Activated CD4-positive, alpha-beta T cell treated with anti-CD3 and anti-CD28 coated beads, Interleukin-2, amount 10 ng/mL, durations not matched to agents 7 days and 5 days (primary cell): ENCODE data around the gene ABTB2. TPM values are rescaled to one million over a fixed set of nuclear protein-coding genes. Genes with fewer than 3 reads are reported as not detected.

Source experiments
- CTCF ChIA-PET: fragments of 350-600 bp; sonication (Branson Sonifier 250); formaldehyde crosslinking; loops from one replicate; lab custom pipeline; 2021; ENCODE audit warnings: antibody characterized with exemption; lab: Charles Lee
- POLR2A ChIA-PET: fragments of 350-600 bp; sonication (Branson Sonifier 250); formaldehyde crosslinking; loops from one replicate; lab custom pipeline; 2021; ENCODE audit warnings: antibody characterized with exemption; lab: Charles Lee
- DNase-seq: peaks from one replicate; pipeline ENCODE4 v3.0.0-alpha.2; 2020
- H3K27ac Mint-ChIP-seq: one replicate; pipeline ENCODE4 v1.8.0; 2021; ENCODE audit warnings: mild to moderate bottlenecking, moderate library complexity, mixed read lengths
- H3K27me3 Mint-ChIP-seq: one replicate; pipeline ENCODE4 v1.8.0; 2021; ENCODE audit warnings: mixed read lengths
- H3K36me3 Mint-ChIP-seq: one replicate; pipeline ENCODE4 v1.8.0; 2021; ENCODE audit warnings: low read depth, mixed read lengths
- H3K4me1 Mint-ChIP-seq: one replicate; pipeline ENCODE4 v1.8.0; 2021; ENCODE audit warnings: mixed read lengths
- H3K4me3 Mint-ChIP-seq: one replicate; pipeline ENCODE4 v1.8.0; 2021; ENCODE audit warnings: mild to moderate bottlenecking, moderate library complexity, mixed read lengths
- H3K9me3 Mint-ChIP-seq: one replicate; pipeline ENCODE4 v1.8.0; 2021; ENCODE audit warnings: mixed read lengths
- total RNA-seq, 2 experiments: library from RNA; stranded (reverse); gene quantifications; one replicate each; pipeline ENCODE4 v1.2.3, GENCODE V29; 2021

The ABTB2 gene
- total RNA-seq, 2 experiments from 2014 or later: 0.55 to 0.65 TPM

DNA sequence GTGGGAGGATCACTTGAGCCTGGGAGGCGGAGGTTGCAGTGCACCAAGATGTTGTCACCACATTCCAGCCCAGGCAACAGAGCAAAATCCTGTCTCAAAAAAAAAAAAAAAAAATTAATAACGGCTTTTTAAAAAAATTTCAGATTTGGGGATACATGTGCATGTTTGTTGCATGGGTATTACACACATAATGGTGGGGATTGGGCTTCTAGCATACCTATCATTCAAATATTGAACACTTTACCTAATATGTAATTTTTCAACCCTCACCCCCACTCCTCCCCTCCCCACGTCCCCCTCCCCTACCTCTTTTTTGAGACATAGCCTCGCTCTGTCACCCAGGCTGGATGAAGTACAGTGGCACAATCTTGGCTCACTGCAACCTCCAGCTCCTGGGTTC lies 40.1 kb downstream of the ABTB2 start:
- no peak for DNase-seq
- Mint-ChIP-seq H3K4me3 (no peak overlapping the region), H3K4me1 (peaks cover 10% of the 10 kb centered on the region), H3K9me3 (no peaks in the 10 kb centered on the region), H3K27me3 (peaks cover 9% of the 10 kb centered on the region), H3K36me3 (no peaks in the 10 kb centered on the region), H3K27ac (no peak overlapping the region)
- POLR2A ChIA-PET: no interaction called here
- CTCF ChIA-PET: no interaction called here

DNA sequence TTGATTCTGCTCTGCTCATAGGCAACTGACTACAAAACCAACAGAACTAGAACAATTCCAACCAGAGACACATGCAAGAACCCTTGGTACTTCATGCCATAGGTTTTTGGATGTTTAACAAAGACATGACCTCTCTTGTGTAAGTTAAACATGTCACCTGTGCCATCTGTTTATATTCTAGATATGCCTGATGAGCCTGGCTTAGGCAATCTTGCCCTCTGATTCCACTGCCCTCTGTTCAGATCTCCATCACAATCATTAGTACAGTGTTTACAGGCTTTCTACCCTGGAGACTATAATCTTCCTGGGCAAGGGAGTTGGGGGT lies 40.8 kb downstream of the ABTB2 start:
- DNase-seq: no peak
- H3K4me3 Mint-ChIP-seq: no peak overlapping the region
- H3K27ac Mint-ChIP-seq: no peak overlapping the region
- peaks cover 9% of the 10 kb centered on the region for H3K27me3 Mint-ChIP-seq
- ChIA-PET POLR2A (no interaction called here), CTCF (no interaction called here)
- no peaks in the 10 kb centered on the region for H3K9me3 Mint-ChIP-seq
- no peaks in the 10 kb centered on the region for H3K36me3 Mint-ChIP-seq
- H3K4me1 Mint-ChIP-seq: peaks cover 11% of the 10 kb centered on the region

DNA sequence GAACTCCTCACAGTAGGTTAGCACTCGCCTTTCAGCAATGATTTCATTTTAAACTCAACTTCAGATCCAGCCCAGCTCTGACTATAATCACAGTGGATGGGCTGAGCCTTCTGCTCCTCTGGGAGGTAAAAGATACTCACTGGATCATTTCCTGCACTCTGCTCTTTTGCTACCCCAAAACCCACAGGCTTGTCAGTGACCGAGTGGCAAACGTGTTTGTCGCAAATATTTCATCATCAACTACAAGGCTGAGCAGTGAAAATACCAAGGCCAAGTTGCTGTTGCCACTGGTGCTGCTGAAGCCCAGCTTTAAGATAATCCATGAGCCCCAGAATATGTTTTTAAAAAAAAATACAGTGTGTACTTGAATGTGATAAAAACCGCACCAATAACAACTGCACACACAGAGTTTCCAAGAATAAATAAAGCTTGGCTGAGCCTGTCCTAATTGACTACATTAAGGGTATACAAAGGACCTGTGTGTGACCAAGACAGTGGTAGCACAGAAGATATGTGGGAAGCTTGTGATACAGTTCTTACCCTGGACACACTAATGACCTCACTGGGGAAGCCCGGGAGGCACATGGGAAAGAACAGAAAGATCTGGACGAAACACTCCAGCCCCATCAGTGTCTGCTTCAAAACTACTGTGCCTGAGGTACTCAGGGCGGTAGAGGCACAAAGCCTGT lies 41.3 kb downstream of the ABTB2 start:
- DNase-seq: no peak
- H3K36me3 Mint-ChIP-seq: no peaks in the 10 kb centered on the region
- POLR2A ChIA-PET: no interaction called here
- peaks cover 11% of the 10 kb centered on the region for H3K4me1 Mint-ChIP-seq
- CTCF ChIA-PET: interaction anchor here (1.6 kb wide), 1 partner anchor 110 kb away, joined by 3 read pairs; no protein-coding TSS in a partner anchor
- H3K4me3 Mint-ChIP-seq: no peak overlapping the region
- no peaks in the 10 kb centered on the region for H3K9me3 Mint-ChIP-seq
- no peak overlapping the region for H3K27ac Mint-ChIP-seq
- peaks cover 9% of the 10 kb centered on the region for H3K27me3 Mint-ChIP-seq

DNA sequence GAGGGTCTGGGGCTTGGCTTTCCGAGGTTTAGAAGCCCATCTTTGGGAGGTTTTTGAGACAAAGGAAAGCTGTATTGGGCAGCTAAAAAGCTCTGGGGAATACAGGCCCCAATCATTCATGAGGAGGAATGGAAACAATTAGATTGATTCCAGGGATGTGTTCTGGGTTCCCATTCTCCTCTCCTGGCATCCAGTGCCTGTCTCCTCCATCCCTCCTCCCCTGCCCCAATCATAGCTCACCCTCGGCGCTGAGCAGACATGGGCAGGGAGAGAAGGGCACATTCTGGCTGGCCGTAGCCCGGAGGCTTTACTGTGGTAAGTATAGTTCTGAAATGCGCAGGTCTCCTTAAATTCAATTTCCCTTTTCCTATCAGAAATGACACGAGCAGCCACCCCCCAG lies 42.4 kb downstream of the ABTB2 start:
- no peak overlapping the region for H3K4me3 Mint-ChIP-seq
- peaks cover 10% of the 10 kb centered on the region for H3K27me3 Mint-ChIP-seq
- CTCF ChIA-PET: interaction anchor here (1.6 kb wide), 1 partner anchor 109 kb away, joined by 3 read pairs; no protein-coding TSS in a partner anchor
- H3K27ac Mint-ChIP-seq: no peak overlapping the region
- POLR2A ChIA-PET: no interaction called here
- peaks cover 11% of the 10 kb centered on the region for H3K4me1 Mint-ChIP-seq
- H3K9me3 Mint-ChIP-seq: no peaks in the 10 kb centered on the region
- H3K36me3 Mint-ChIP-seq: no peaks in the 10 kb centered on the region
- DNase-seq: no peak

DNA sequence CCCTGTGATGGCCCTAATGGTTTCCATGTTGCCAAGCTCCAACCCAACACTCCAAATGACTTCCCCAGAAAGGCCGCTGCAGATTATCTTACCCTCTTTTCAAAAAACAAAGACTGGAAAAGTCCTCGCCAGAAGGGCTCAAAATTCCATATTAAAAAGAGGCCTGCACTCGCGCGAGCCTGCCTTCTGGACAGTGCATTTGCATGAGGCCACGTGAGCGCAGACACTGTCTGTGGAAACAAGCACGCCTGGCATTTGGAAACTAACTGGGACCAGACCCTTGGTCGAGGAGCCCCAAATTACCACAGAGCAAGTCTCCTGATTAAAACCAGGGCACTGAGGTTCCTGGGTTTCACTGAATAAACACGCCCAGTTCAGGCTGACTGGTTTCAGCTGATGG lies 42.9 kb downstream of the ABTB2 start:
- Mint-ChIP-seq H3K9me3 (no peaks in the 10 kb centered on the region), H3K27me3 (peaks cover 14% of the 10 kb centered on the region), H3K36me3 (no peaks in the 10 kb centered on the region), H3K4me3 (no peak overlapping the region), H3K27ac (no peak overlapping the region), H3K4me1 (peaks cover 11% of the 10 kb centered on the region)
- DNase-seq: no peak
- POLR2A ChIA-PET: no interaction called here
- CTCF ChIA-PET: no interaction called here

DNA sequence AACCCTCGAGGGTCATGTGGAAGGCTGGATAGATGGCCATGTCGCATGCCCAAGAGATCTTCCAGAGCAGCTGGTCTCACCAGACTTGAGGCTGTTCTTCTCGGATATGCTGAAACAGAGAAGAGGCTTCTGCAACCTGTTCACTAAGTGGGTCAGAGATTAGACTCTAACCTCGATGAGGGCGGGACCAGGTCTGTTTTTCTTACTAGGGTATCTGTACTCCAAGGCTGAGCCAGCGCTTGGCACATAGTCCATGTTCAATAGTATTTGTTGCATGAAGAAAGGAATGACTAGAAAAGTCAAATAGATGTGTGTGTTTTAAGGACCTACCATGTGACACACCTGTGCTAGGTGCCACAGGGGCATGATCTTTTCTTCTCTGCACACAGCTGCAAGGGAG lies 43.6 kb downstream of the ABTB2 start:
- DNase-seq: no peak
- Mint-ChIP-seq H3K9me3 (no peaks in the 10 kb centered on the region), H3K36me3 (no peaks in the 10 kb centered on the region), H3K4me3 (no peak overlapping the region), H3K27me3 (peaks cover 14% of the 10 kb centered on the region), H3K27ac (no peak overlapping the region), H3K4me1 (peaks cover 15% of the 10 kb centered on the region)
- CTCF ChIA-PET: no interaction called here
- POLR2A ChIA-PET: no interaction called here

DNA sequence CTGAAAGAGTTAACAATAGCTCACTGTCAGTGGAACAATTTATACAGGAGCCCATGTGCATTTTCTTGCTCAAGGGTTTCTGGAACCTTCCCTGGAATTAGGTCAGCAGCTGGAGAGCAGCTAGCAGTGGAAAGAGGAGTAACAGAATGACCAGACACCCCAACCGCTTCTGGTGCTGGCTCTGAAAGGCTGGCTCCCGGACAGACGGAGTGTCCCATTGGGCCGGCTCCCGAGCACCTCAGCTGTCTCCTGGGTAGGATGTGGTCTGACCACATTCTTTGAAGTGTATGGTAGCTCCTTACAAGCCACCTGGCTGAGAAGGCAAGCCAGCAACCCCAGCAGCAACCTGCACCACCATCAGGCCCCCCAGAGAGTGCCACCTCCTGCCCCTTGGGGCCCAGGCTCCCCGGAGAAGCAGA lies 44.7 kb downstream of the ABTB2 start:
- peak; percentile 36 for DNase-seq
- Mint-ChIP-seq H3K27ac (no peak overlapping the region), H3K4me1 (peaks cover 21% of the 10 kb centered on the region), H3K36me3 (no peaks in the 10 kb centered on the region), H3K27me3 (peaks cover 14% of the 10 kb centered on the region), H3K9me3 (no peaks in the 10 kb centered on the region), H3K4me3 (no peak overlapping the region)
- CTCF ChIA-PET: no interaction called here
- POLR2A ChIA-PET: no interaction called here

DNA sequence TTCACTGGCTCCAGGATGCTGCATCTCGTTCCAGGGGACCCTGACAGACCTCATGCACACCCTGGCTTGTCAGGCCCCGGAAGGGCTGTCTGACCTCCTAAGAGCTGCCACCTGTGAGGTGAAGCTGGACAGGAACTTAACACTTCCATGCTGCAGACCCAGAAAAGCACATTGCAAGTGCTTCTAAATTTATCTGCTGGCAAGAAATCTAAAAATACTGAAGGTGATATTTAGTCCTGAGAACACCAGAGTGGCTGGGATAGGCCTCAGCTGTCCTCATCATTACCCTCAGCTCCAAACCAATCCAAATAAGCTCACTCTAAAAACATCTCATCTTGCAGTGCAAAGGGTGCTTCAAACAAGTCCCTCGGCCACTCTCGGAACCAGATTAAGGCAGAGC lies 46.7 kb downstream of the ABTB2 start:
- no peak overlapping the region for H3K4me3 Mint-ChIP-seq
- peaks cover 9% of the 10 kb centered on the region for H3K27me3 Mint-ChIP-seq
- no peaks in the 10 kb centered on the region for H3K9me3 Mint-ChIP-seq
- no peaks in the 10 kb centered on the region for H3K36me3 Mint-ChIP-seq
- CTCF ChIA-PET: interaction anchor here (0.6 to 1.1 kb wide), 2 partner anchors 11 to 1539 kb away, joined by 3 to 4 read pairs; no protein-coding TSS in a partner anchor
- H3K4me1 Mint-ChIP-seq: peaks cover 23% of the 10 kb centered on the region
- no peak overlapping the region for H3K27ac Mint-ChIP-seq
- DNase-seq: no peak
- POLR2A ChIA-PET: no interaction called here

DNA sequence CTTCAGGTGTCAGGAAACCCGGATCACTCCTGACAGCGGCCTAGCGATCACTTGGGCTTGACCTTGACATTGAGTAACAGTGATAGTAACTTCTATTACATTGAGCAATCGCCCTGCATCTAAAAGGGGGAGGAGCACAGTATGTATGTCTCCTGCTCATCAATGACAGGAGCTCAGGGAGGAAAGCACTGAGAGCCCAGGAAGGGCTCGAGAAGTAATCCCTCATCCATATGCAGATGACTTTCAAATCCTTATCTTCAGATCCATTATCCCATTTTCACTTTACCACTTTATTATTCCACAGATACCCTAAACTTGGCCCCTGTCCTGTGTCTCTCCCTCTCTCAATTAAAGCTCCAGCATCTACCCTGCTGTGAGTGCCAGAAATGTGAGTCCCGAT lies 47.8 kb downstream of the ABTB2 start:
- Mint-ChIP-seq H3K27me3 (peaks cover 8% of the 10 kb centered on the region), H3K36me3 (no peaks in the 10 kb centered on the region), H3K4me3 (no peak overlapping the region), H3K27ac (no peak overlapping the region), H3K4me1 (peaks cover 23% of the 10 kb centered on the region), H3K9me3 (no peaks in the 10 kb centered on the region)
- ChIA-PET POLR2A (no interaction called here), CTCF (interaction anchor here (0.6 to 1.1 kb wide), 2 partner anchors 12 to 1061 kb away, joined by 3 to 4 read pairs; no protein-coding TSS in a partner anchor)
- DNase-seq: no peak

DNA sequence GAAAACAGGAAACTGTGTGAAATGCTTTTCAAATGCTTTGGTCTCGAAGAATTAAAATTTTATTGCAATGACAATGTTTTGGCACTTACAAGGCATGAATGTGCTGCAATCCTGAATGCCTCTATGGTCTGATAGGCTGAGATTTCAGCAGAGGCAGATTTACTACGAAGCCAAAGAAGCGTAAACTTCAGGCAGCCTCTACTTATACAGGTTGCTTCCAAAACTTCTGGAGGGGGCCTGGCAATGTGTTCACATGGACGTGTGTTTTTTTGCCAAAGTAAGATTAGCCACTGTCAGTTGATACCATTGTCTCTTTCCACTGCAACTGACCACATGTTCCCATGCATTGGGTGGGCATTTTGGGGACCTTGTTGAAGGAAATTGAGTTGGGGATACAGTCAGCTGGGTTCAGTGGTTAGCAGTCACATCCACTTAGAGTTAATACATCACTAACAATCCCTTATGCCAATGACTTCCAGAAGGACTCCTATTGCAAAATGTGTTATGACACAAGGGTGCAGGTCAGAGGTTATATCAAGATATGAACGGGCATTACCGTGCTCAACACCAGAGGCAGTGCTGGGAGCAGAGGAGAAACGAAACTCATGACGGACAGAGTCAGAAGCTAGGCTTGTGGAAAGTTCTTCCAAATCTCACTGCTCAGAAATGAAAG lies 48.8 kb downstream of the ABTB2 start:
- H3K27me3 Mint-ChIP-seq: peaks cover 5% of the 10 kb centered on the region
- ChIA-PET POLR2A (no interaction called here), CTCF (no interaction called here)
- no peak overlapping the region for H3K27ac Mint-ChIP-seq
- DNase-seq: no peak
- no peaks in the 10 kb centered on the region for H3K36me3 Mint-ChIP-seq
- peaks cover 23% of the 10 kb centered on the region for H3K4me1 Mint-ChIP-seq
- no peaks in the 10 kb centered on the region for H3K9me3 Mint-ChIP-seq
- H3K4me3 Mint-ChIP-seq: no peak overlapping the region

DNA sequence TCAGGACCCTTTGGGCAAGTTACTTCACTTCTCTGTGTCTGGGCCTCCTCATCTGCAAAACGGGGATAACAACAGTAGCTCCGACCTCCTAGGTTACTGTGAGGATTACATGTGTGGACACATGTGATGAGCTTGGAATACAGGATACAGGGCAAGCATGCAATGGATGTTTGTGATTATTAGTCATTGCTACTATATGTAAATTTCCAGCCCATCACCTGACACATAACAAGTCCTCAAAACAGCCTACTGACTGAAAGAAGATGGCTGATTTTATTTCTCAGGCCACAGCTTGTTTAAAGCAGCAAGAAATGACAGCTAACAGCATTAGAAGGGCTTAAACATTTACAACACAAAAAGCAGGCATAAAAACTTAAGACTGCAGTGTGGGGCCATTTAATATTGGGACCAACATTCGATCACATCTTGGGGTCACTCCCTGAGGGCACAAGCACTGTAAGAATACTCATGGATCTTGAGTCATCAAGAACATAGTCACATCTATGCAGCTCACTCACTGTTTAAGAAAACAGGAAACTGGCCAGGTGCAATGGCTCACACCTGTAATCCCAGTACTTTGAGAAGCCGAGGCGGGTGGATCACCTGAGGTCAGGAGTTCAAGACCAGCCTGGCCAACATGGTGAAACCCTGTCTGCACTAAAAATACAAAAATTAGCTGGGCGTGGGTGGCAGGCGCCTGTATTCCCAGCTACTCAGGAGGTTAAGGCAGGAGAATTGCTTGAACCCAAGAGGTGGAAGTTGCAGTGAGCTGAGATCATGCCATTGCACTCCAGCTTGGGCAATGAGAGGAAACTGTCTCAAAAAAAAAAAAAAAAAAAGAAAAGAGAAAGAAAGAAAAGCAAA lies 49.5 kb downstream of the ABTB2 start:
- H3K27me3 Mint-ChIP-seq: peaks cover 5% of the 10 kb centered on the region
- ChIA-PET CTCF (interaction anchor here (0.8 to 1.2 kb wide), 2 partner anchors 11 to 33 kb away, joined by 3 read pairs; no protein-coding TSS in a partner anchor), POLR2A (interaction anchor here (0.6 kb wide), 1 partner anchor 94 kb away, joined by 9 read pairs; no protein-coding TSS in a partner anchor)

DNA sequence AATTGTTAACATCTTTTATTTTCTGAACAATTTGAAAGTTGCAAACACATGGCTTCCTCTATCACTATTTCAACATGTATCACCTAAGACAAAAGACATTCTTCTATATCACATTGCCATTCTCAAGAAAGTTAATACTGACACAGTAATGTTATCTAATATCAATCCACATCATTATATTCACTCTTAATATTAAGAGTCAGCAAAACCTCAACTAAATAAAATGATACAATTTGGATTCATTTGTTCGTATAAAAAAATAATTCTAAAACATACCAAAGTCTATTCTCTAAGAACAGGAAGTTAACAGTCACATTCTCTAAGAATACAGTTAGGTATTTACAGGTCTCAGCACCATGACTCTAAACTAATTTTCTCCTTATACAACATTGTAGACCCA lies 52.0 kb downstream of the ABTB2 start:
- Mint-ChIP-seq H3K9me3 (no peaks in the 10 kb centered on the region), H3K4me1 (peaks cover 15% of the 10 kb centered on the region), H3K27me3 (peaks cover 5% of the 10 kb centered on the region), H3K4me3 (no peak overlapping the region), H3K36me3 (no peaks in the 10 kb centered on the region), H3K27ac (no peak overlapping the region)
- no peak for DNase-seq
- POLR2A ChIA-PET: no interaction called here
- CTCF ChIA-PET: no interaction called here

More for the DNA sequence above, 49.5 kb downstream of the ABTB2 start:
- Mint-ChIP-seq H3K36me3 (no peaks in the 10 kb centered on the region), H3K4me3 (no peak overlapping the region), H3K4me1 (peaks cover 19% of the 10 kb centered on the region), H3K9me3 (no peaks in the 10 kb centered on the region), H3K27ac (peak overlapping the region; percentile 6)
- no peak for DNase-seq

DNA sequence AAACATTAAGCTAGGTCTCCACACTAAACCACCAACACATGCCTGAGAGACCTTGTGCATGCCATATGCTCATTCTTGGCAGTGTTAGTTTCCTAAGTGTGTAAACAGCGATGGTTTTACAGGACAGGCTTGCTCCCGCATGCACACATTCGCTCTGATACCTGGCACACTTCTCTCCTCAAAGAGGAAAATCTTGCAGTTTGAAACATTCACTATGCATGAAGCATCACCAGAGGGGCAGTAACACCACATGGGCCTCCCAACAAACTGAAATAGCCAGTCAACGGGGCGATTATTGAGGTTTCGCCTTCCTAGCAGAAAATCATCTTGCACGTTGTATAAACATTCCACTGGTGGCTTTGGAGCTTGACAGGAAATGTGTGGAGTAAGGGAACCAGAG lies 52.6 kb downstream of the ABTB2 start:
- ChIA-PET POLR2A (no interaction called here), CTCF (no interaction called here)
- DNase-seq: no peak
- no peak overlapping the region for H3K4me3 Mint-ChIP-seq
- H3K27me3 Mint-ChIP-seq: peaks cover 2% of the 10 kb centered on the region
- H3K27ac Mint-ChIP-seq: no peak overlapping the region
- H3K4me1 Mint-ChIP-seq: peaks cover 18% of the 10 kb centered on the region
- no peaks in the 10 kb centered on the region for H3K36me3 Mint-ChIP-seq
- no peaks in the 10 kb centered on the region for H3K9me3 Mint-ChIP-seq
